ENCODE data around the gene TMEM53. TPM values are rescaled to one million over a fixed set of nuclear protein-coding genes. Genes with fewer than 3 reads are reported as not detected.

The TMEM53 gene
- total RNA-seq, 2 donors from 2014 or later, result 10.2 to 10.8 TPM

DNA sequence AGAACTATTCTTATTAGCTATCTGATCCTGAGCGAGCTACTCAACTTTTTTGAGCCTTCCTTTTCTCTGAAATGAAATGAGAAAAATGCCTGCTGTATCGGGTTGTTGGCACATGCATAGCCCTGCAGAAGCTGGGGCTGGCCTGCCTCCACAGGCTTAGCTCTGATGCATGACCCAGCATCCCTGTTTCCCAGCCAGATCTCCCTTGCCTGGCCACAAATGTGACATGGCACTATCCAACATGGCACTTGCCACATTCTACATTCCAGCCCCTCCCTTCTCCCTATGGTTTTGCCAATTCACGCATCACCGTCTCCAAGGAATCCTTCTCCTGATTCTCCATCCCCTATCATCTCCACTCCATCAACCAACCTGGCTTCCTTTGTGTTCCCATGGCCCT, 42.9 kb upstream of the TMEM53 start:
- TF ChIP-seq, protein P1, sequence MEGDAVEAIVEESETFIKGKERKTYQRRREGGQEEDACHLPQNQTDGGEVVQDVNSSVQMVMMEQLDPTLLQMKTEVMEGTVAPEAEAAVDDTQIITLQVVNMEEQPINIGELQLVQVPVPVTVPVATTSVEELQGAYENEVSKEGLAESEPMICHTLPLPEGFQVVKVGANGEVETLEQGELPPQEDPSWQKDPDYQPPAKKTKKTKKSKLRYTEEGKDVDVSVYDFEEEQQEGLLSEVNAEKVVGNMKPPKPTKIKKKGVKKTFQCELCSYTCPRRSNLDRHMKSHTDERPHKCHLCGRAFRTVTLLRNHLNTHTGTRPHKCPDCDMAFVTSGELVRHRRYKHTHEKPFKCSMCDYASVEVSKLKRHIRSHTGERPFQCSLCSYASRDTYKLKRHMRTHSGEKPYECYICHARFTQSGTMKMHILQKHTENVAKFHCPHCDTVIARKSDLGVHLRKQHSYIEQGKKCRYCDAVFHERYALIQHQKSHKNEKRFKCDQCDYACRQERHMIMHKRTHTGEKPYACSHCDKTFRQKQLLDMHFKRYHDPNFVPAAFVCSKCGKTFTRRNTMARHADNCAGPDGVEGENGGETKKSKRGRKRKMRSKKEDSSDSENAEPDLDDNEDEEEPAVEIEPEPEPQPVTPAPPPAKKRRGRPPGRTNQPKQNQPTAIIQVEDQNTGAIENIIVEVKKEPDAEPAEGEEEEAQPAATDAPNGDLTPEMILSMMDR (conservative IDR thresholded peaks at IDR 0.05), result no peak
- Histone ChIP-seq H3K9ac (ENCODE audit: extremely low read depth, low read length, poor library complexity, severe bottlenecking) (no peak overlapping the region), H3K4me1 (ENCODE audit: control insufficient read depth, insufficient read depth, low read length) (peaks cover 7% of the 10 kb centered on the region), H3K36me3 (ENCODE audit: control insufficient read depth, insufficient read depth, low read length) (no peaks in the 10 kb centered on the region), H3K27ac (ENCODE audit: low read depth, low read length) (no peak overlapping the region), H3K27me3 (ENCODE audit: control insufficient read depth, insufficient read depth, low read length, poor library complexity, severe bottlenecking) (no peaks in the 10 kb centered on the region), H3K4me3 (ENCODE audit: low read length) (no peak overlapping the region), H3K9me3 (ENCODE audit: control insufficient read depth, low read length) (no peaks in the 10 kb centered on the region)
- Mint-ChIP-seq H3K27ac (no peak overlapping the region), H3K4me1 (peaks cover 5% of the 10 kb centered on the region), H3K9me3 (no peaks in the 10 kb centered on the region), H3K27me3 (ENCODE audit: insufficient read depth) (peaks cover 9% of the 10 kb centered on the region), H3K4me3 (no peak overlapping the region), H3K36me3 (ENCODE audit: low read depth) (no peaks in the 10 kb centered on the region)
- WGBS, 2 experiments (ENCODE audit: insufficient coverage in 1 of 2, insufficient read length in 1 of 2), result 93 to 95% methylated on average over 3 to 4 of the region's 4 CpGs
- DNase-seq, result peak; percentile 30

DNA sequence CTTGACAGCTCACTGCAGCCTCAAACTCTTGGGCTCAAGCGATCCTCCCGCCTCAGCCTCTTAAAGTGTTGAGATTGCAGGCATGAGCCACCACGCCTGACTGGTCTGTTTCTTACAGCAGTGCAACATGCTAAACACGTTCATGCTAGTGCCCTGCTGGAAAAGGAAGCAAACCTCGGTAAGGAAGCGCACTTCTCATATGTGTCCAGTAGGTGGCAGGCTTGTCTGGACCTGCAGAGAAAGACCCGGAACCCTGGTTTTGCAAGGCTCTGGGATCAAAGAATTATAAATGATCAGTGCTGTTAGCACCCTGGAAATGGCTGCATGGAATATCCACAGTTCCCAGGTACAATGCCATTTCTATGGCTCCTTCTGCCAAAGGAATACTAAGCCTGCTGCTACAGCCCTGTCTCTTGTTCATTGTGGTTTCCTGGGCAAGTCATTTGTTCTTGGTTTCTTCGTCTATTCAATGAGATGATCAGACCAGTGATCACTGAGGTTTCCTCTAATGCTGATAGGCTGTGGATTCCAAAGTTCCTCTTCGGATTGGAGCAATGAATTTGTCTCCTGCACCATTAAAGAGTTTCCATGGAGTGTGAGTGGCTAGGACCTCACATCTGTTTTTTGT, 40.8 kb upstream of the TMEM53 start:
- H3K4me3 ChIP-seq (ENCODE audit: low read length), result no peak overlapping the region
- Mint-ChIP-seq H3K4me3 (no peak overlapping the region), H3K27ac (no peak overlapping the region), H3K27me3 (ENCODE audit: insufficient read depth) (peaks cover 17% of the 10 kb centered on the region), H3K9me3 (no peaks in the 10 kb centered on the region), H3K36me3 (ENCODE audit: low read depth) (no peaks in the 10 kb centered on the region), H3K4me1 (peaks cover 5% of the 10 kb centered on the region)
- no peak overlapping the region for H3K27ac ChIP-seq (ENCODE audit: low read depth, low read length)
- TF ChIP-seq, protein P1 (conservative IDR thresholded peaks at IDR 0.05), result peak; percentile 92
- no peaks in the 10 kb centered on the region for H3K9me3 ChIP-seq (ENCODE audit: control insufficient read depth, low read length)
- H3K27me3 ChIP-seq (ENCODE audit: control insufficient read depth, insufficient read depth, low read length, poor library complexity, severe bottlenecking), result no peaks in the 10 kb centered on the region
- WGBS, 2 experiments (ENCODE audit: insufficient coverage in 1 of 2, insufficient read length in 1 of 2), result 20 to 24% methylated on average over 9 of the region's 9 CpGs
- no peak overlapping the region for H3K9ac ChIP-seq (ENCODE audit: extremely low read depth, low read length, poor library complexity, severe bottlenecking)
- H3K4me1 ChIP-seq (ENCODE audit: control insufficient read depth, insufficient read depth, low read length), result peaks cover 7% of the 10 kb centered on the region
- peak; percentile 90 for DNase-seq
- no peaks in the 10 kb centered on the region for H3K36me3 ChIP-seq (ENCODE audit: control insufficient read depth, insufficient read depth, low read length)

DNA sequence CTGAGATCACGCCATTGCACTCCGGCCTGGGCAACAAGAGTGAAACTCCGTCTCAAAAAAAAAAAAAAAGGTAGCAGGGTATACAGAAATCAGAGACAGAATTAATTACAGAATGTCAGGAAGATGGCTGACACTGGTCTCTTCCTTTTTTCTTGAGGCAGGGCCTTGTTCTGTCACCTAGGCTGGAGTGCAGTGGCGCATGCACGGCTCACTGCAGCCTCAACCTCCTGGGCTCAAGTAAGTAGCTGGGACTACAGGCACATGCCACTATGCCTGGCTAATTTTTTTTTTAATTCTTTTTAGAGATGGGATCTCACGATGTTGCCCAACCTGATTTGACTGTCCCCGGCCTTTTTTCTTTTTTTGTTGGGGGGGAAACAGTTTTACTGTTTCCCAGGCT, 40.3 kb upstream of the TMEM53 start:
- Mint-ChIP-seq H3K27me3 (ENCODE audit: insufficient read depth) (peaks cover 17% of the 10 kb centered on the region), H3K4me3 (no peak overlapping the region), H3K27ac (no peak overlapping the region), H3K9me3 (no peaks in the 10 kb centered on the region), H3K36me3 (ENCODE audit: low read depth) (no peaks in the 10 kb centered on the region), H3K4me1 (peaks cover 5% of the 10 kb centered on the region)
- H3K9me3 ChIP-seq (ENCODE audit: control insufficient read depth, low read length), result no peaks in the 10 kb centered on the region
- TF ChIP-seq, protein P1 (conservative IDR thresholded peaks at IDR 0.05), result no peak
- no peak overlapping the region for H3K27ac ChIP-seq (ENCODE audit: low read depth, low read length)
- no peak overlapping the region for H3K9ac ChIP-seq (ENCODE audit: extremely low read depth, low read length, poor library complexity, severe bottlenecking)
- 87 to 99% methylated on average over 3 to 7 of the region's 7 CpGs for WGBS, 2 experiments (ENCODE audit: insufficient coverage in 1 of 2, insufficient read length in 1 of 2)
- no peak overlapping the region for H3K4me3 ChIP-seq (ENCODE audit: low read length)
- peaks cover 7% of the 10 kb centered on the region for H3K4me1 ChIP-seq (ENCODE audit: control insufficient read depth, insufficient read depth, low read length)
- H3K36me3 ChIP-seq (ENCODE audit: control insufficient read depth, insufficient read depth, low read length), result no peaks in the 10 kb centered on the region
- no peaks in the 10 kb centered on the region for H3K27me3 ChIP-seq (ENCODE audit: control insufficient read depth, insufficient read depth, low read length, poor library complexity, severe bottlenecking)
- DNase-seq, result no peak
